ENCODE results near the gene S100PBP. TPM values are rescaled to one million over a fixed set of nuclear protein-coding genes. Genes with fewer than 3 reads are reported as not detected.

Gene S100PBP
- total and polyA plus RNA-seq, 12 donors: 3.7 to 19.2 (median 11.5) TPM

GRCh38 chr1:32888677-32889420, 71.4 kb downstream of the S100PBP start:
- 92 to 94% methylated on average over 24 of the region's 24 CpGs for WGBS, 2 donors
- DNase-seq (no peak), ATAC-seq (no peak)
- H3K4me3 ChIP-seq: no peak overlapping the region
- intact Hi-C loops (cut with DNase I): no loop called here
- no peak overlapping the region for H3K27ac ChIP-seq
- TF ChIP-seq CTCF (IDR thresholded peaks at IDR 0.05): no peak
- H3K36me3 ChIP-seq: no peaks in the 10 kb centered on the region
- H3K9me3 ChIP-seq: no peaks in the 10 kb centered on the region
- peaks cover 18 to 91% (median 79%) of the 10 kb centered on the region in 7 donors for H3K27me3 ChIP-seq
- H3K4me1 ChIP-seq: peaks cover 2 to 19% (median 11%) of the 10 kb centered on the region in 9 donors

- H3K27me3 ChIP-seq: peaks cover 18 to 90% (median 74%) of the 10 kb centered on the region in 7 donors
- intact Hi-C loops (cut with DNase I): no loop called here
Observed at GRCh38 chr1:32889731-32890278, 72.4 kb downstream of the S100PBP start.

GRCh38 chr1:32890516-32891240, 73.2 kb downstream of the S100PBP start:
- no peaks in the 10 kb centered on the region for H3K36me3 ChIP-seq
- WGBS, 2 donors: 87 to 88% methylated on average over 7 of the region's 7 CpGs
- peaks cover 18 to 87% (median 66%) of the 10 kb centered on the region in 7 donors for H3K27me3 ChIP-seq
- intact Hi-C loops (cut with DNase I): no loop called here
- no peak for TF ChIP-seq CTCF (IDR thresholded peaks at IDR 0.05)
- DNase-seq (no peak), ATAC-seq (no peak)
- H3K4me1 ChIP-seq: peaks cover 2 to 22% (median 12%) of the 10 kb centered on the region in 9 donors
- no peaks in the 10 kb centered on the region for H3K9me3 ChIP-seq
- no peak overlapping the region for H3K27ac ChIP-seq
- H3K4me3 ChIP-seq: no peak overlapping the region

More at GRCh38 chr1:32889731-32890278, 72.4 kb downstream of the S100PBP start:
- no peak for TF ChIP-seq CTCF (IDR thresholded peaks at IDR 0.05)
- Histone ChIP-seq H3K36me3 (no peaks in the 10 kb centered on the region), H3K4me3 (no peak overlapping the region), H3K4me1 (peaks cover 2 to 22% (median 12%) of the 10 kb centered on the region in 9 donors), H3K27ac (no peak overlapping the region), H3K9me3 (no peaks in the 10 kb centered on the region)
- no peak for ATAC-seq
- WGBS, 2 donors: 77% methylated on average over 3 of the region's 3 CpGs
- DNase-seq: no peak

- no peak for TF ChIP-seq CTCF (IDR thresholded peaks at IDR 0.05)
- ATAC-seq: no peak
- Histone ChIP-seq H3K4me1 (peaks cover 2 to 17% (median 10%) of the 10 kb centered on the region in 9 donors), H3K9me3 (no peaks in the 10 kb centered on the region), H3K4me3 (no peak overlapping the region), H3K27me3 (peaks cover 18 to 81% (median 61%) of the 10 kb centered on the region in 7 donors), H3K27ac (no peak overlapping the region), H3K36me3 (no peaks in the 10 kb centered on the region)
- WGBS, 2 donors: 90 to 100% methylated on average over 1 of the region's 1 CpG
- intact Hi-C loops (cut with DNase I): no loop called here
- no peak for DNase-seq
Observed at GRCh38 chr1:32891241-32891570, 73.8 kb downstream of the S100PBP start.

All from heart right ventricle (tissue), 16 donors.